Activated CD4-positive, alpha-beta T cell treated with anti-CD3 and anti-CD28 coated beads for 24 hours (primary cell): ENCODE measurements around the gene MLN.

Source experiments
- DNase-seq, 2 donors: peaks; one replicate each; pipeline ENCODE4 v3.0.0-alpha.2; 2020; ENCODE audit warnings: low read depth in 2 of 2

Gene MLN, protein sequence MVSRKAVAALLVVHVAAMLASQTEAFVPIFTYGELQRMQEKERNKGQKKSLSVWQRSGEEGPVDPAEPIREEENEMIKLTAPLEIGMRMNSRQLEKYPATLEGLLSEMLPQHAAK

GRCh38 chr6:33803571-33804053 is at the start of gene MLN:
Gene MLN (minus strand): TSS chr6:33804003. CDS start chr6:33801163, 2,840 bp downstream.
- no peak for DNase-seq

DNA sequence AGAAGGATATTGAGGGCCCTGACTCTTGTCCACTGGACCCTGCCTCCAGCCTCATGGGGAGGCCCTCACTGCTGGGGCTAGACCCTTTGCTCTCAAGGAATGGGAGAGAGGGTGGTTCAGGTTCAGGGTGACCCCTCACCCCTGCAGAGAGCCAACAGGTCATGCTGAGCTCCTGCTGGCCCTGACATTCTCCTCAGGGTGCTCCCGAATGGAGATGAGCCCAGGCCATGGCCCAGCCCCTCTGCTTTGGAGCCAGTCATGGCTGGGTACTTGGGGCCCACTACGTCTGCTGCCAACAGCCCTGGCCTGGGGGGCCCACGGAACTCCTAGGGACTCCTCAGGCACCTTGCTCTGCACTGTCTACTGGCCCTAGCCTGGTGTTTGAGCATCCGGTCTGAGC is 49.2 kb upstream of the MLN start:
- DNase-seq: no peak

- DNase-seq: no peak
These were observed 48.2 kb upstream of the MLN start for GRCh38 chr6:33851959-33852358.

GRCh38 chr6:33850869-33851541 is 47.2 kb upstream of the MLN start:
- no peak for DNase-seq

DNA sequence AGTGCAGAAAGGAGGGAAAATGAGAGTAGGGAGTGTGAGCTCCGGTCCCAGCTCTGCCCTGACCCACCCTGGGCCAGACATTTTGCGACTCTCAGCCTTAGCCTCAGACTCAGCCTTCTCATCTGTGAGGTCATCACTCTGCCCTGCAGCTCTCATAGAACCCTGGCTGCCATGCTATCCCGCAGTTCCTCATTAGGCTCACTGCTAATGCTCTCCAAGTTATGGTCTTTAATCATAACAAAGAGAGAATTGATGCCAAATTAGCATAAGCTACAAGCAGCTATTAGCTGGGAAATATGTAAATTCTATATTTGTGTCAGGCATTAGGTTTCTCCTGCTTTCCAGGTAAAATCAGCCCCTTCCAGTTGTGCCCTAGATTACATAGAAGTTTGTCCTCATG is 46.5 kb upstream of the MLN start:
- DNase-seq: no peak

DNA sequence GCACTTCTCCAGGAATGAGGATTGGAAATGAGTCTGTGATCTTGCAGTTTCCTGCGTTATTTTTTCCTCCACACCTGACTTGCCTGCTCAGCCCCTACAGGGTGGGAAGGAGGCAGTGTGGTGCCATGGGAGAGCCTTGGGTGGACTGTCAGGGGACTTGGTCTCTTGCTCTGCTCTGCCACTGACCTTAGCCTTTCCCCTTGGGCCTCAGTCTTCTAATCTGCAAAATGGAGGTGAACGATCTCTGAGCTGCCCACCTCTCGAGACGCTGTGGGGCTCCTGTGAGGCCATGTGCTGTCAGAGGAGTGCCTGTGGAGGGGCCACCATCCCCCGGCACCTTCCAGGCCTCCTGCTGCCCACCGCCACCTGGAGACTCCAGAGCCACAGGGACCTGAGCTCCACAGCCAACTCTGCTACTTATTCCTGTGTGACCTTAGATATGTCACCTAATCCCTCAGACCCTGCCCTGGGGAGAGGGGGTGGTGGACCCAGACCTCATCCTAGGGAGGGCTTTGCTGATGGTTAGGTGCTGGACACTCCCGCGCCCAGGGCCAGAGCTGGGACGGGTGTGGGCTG is 45.8 kb upstream of the MLN start:
- DNase-seq: no peak

DNA sequence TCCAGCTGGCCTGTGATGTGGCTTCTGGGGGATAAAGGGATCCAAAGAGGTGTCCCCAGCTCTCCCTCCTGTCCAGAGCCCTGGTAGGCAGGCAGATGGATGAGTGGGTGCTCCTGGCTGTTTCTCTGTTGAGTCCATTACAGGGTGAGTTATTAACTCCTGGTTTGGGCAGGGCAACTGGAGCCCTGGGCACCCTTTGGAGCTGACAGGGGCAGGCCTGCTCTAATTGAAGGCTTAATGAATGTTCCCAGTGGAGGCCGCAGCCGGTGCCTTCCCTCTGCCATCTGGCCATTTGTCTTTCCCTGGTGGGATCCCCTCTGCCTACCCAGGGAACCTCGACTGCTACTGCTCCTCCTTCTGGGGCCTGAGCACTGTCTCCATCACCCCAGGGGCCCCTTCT is 44.7 kb upstream of the MLN start:
- DNase-seq: no peak

GRCh38 chr6:33847867-33848266 is 44.1 kb upstream of the MLN start:
- DNase-seq: no peak

DNA sequence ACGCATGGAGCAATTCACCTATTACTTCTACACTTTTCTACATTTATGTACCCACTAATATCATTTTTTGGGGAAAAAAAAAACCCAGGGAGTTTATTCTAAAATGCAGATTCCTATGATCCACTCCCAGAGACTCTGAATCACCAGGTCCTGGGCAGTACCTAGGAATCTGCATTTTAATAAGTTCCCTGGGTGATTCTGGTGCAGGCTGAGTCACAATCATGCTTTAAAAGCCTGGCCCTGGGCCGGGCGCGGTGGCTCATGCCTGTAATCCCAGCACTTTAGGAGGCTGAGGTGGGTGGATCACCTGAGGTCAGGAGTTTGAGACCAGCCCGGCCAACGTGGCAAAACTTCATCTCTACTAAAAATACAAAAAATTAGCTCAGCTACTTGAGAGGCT is 43.3 kb upstream of the MLN start:
- DNase-seq: no peak

- no peak for DNase-seq
These were observed 42.4 kb upstream of the MLN start for GRCh38 chr6:33846226-33846625.

DNA sequence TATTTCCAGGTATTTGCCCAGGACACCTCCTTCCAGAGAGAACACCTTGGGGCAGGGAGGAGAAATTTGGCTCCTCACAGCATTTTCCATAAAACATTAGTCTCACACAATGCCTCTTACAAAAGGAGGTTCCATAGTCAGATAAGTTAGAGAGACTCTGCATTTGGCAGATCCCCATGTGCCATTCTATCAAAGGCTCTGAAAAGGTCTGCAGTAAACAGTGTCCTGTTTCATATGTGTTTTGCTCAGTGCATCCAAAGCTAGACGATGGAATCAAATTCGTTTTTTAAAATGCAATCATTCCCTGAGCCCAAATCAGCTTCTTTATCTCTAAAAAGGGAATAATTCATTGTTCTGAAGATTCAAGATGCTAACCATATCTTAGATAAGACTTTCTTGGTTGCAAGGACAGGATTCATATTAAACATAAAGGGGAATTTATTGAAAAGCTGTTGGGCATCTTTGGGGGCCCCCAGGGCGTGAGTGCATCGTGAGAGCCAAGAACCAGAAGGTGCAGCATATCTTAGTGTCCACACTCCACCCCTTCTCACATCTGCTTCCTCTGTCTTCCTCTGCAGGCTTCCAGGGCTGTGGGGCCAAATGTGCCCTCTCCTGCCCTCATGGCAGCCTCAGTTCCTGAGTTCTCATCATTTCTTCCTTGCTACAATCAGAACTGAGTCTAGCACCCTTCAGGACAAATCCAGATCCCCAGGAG is 41.4 kb upstream of the MLN start:
- DNase-seq: no peak

- no peak for DNase-seq
These were observed 39.6 kb upstream of the MLN start for GRCh38 chr6:33843131-33844121.

DNA sequence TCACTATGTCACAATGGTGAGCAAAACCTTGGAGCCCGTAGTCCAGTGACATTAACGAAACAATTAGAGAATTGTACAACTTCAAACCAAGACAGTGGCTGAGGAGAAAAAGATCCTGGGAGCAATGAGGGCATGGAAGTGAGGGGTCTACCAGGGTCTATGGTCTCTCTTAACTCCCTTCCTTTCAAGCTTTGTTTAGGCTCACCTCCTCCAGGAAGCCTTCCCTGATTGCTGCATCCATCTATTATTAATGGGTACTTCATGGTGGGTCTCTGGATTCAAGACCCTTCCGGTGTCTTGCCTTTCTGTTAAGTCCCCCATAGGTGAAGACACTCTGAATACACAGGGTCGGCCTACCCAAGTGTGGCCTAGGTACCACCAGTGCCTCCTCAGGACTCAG is 38.1 kb upstream of the MLN start:
- no peak for DNase-seq

DNA sequence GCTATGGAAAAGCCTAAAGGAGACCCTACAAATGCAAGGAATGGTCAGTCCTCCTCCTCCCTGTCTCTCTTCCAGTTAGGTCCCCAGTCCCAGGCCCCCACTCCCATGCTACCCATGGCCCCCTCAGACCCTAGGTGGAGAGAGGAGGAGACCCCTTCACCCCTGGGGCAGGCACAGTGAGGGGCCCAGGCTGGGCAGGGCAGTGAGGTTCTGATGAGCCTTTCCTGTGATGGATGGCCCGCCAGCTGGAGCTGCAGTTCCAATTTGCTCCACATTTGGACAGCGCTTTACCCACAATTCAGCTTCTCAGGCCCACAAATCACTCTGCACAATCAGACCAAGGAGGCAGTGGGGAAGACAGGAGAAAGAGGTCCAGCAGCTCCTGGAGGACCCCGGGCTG is 37.3 kb upstream of the MLN start:
- DNase-seq: no peak

DNA sequence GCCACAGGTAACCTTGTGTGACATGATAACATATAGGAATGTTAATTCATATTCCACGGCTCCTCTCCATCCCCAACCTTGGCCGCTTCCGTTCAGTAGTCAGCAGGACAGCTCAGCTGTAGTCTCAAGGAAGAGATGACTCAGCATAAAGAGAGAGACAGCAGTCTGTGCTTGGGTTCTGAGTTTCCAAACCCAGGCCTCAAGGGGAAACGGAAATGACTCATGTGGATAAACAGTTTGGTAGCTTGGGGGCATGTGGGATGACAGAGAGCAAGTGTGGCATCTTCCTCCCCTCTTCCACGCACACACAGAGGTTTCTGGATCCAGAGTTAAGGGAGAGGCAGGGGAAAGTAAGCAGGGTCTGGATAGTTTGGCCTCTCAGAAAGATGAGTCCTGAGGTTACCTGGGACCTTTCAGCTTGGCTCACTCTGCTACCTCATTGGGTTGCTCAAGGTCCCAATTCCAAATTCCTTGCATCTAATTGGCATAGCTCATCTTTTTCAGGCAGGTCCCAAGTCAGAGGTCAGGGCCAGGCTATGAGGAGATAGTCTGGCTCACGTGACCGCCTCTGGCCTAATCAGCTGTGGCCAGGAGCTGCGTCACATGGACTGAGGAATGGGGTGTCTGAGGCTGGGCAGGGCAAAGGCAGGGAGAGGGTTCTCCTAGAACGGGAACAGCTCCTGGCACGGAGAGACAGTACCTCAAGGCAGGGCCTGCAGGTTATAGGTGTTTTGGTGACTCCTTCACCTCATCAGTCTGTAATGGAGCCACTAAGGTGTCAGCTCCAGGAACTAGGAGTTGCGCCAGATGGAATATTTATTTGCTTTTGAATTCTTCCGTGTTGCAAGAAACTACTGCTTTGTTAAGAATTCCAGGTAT is 36.5 kb upstream of the MLN start:
- peak; percentile 13 to 17 for DNase-seq

DNA sequence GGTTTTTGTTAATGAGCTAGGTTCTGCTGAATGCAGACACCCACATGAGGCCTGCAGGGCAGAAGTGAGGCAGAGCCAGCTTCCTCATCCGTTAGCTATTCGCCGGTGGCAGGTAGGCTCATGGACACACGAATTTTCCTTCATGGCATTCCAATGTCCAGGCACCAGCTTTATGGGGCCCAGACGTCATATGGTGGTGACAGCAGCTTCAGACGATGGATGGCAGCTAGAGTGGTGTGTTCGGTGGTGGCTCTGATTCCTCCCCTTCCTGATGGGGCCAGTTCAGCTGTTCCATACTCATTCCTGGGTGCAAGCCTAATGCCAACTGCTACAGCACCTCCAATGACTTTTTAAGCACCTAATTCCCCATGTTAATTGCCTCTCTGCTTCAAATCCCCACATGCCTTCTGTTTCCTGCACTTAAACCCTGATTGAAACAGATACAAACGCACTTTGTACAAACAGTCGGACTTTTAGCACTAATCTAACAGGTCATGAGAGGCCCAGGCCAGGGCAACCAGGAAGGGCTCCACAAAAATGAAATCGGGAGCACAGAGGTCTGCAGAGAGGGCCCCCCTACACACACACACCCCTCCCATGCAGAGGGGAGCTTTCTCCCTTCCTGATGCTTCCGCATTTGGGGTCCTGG is 35.7 kb upstream of the MLN start:
- DNase-seq: no peak

- DNase-seq: no peak
These were observed 35.2 kb upstream of the MLN start for GRCh38 chr6:33838983-33839382.

- no peak for DNase-seq
These were observed 34.3 kb upstream of the MLN start for GRCh38 chr6:33837971-33838665.

DNA sequence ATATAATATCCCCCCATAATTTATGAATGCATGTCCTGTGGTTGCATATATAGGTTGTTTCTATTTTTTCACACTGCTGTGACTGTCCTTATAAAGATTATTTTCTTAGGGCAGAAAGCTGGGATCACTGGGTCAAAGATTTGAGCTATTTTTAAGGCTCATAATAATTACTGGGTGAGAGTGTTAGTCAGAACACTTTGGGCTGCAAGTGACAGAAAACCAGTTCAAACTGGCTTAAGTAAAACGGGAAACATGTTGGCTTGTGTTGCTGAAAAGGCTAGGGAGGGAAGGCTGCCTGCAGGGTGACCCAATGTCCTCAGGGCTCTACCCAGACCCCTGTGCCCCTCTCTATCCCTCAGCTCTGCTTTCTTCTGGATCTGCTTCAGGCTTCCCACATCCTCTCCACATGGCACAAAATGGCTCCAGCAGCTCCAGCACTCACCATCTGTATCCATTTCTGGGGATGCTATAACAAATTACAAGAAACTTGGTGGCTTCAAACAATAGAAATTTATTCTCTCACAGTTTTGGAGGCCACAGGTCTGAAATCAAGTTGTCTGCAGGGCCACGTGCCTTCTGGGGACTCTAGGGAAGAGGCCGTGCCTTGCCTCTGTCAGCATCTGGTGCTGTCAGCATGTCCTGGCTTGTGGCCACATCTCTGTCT is 33.1 kb upstream of the MLN start:
- no peak for DNase-seq
